ENCODE data around the gene SOX18.

The SOX18 gene

DNA sequence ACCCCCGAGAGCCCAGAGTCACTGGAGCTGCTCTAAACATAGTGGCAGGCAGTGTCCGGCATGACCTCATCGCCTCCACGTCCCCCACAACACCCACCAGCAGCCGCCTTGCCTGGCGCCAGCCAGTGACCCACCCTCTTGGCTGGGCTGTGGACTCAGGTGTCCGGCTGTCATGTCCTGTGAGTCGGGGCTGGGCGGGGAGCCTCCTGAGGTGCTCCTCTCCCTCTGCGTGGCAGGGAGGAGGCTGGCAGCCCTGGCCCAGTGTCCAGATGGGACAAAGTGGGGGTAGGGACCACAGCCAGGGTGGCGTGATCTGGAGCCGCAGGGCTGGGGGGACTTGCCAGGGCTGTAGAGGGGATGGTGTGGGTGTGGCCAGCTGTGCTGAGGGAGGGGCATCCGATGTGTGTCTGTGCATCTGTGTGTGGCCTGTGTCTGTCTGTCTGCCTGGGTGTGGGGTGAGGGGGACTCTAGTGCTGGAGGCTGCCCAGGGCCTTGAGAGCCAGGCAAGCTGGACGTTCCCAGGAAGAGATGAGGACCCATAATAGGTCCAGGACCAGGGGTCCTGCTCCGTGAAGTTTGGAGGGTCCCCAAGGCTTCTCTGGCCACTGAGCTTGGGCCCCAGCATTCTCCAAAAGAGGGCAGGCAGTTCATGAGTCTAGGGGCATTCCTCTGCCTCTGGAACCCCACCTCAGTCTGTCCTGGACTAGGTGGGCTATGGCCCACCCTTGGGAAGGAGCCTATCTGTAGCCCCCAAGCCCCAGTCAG lies 2.3 kb upstream of the SOX18 start:
- no peak for DNase-seq

GRCh38 chr20:64051033-64051452 lies 1.6 kb upstream of the SOX18 start:
- no peak for DNase-seq

- DNase-seq = no peak
These were observed 1.0 kb upstream of the SOX18 start for GRCh38 chr20:64050261-64051032.

DNA sequence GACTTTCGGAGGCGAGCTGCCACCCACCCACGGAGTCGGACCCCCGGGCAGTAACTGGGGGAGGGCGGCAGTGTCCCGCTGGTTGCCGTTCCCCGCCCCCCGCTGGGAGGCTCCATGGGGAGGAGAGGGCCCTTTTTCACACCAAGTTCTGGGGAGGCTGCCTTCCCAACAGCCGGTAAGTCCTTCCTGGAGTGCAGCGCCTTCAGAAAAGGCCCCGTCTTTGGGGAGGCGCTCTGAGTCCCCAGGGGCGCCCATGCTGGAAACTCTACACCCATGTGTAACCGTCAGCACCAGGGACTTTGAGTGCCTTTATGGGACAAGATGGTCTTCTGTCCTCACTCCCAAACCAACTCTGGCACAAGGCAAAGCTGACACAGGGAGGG lies 430 bp upstream of the SOX18 start:
- no peak for DNase-seq

DNA sequence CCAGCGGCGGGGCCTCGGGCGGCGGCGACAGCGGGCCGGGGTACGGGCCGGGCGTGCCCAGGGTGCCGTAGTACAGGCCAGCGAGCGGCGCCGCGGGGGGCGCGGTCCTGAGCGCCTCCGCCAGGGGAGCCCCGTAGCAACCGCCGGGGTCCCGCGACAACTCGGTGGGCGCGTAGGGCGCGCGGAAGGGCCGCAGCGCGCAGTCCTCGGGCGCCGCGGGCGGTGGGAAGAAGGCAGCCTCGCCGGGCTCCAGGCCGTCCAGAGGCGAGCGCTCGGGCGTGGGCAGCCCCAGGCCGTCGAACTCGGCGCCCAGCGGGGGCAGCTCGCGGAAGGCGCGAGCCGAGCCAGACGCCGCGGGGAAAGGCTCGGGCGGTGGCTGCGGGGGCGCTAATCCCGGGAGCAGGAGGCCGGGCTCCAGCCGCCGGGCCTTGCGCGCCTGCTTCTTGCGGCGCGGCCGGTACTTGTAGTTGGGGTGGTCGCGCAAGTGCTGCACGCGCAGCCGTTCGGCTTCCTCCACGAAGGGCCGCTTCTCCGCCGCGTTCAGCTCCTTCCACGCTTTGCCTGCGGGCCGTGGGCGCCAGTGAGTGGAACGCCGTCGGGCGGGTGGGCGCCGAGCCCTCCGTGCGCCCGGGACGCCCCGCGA lies 916 bp downstream of the SOX18 start:
- no peak for DNase-seq

DNA sequence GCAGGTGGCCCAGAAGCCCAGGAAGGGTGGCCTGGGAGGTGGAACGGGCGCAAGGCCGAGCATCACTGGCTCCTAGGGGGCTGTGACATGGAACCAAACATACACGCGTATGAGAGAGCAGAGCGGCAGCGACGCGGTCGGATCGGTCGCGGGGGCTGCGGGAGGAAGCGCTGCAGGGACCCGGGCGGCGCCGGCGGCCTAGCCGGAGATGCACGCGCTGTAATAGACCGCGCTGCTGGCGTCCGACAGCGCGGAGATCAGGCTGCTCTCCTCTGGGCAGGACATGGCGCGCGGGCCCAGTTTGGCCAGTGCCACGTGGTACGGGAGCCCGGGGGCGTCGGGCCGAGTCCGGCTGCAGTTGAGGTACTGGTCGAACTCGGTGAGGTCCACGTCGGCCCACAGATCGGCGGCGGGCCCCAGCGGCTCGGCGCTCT lies 1.5 kb downstream of the SOX18 start:
- no peak for DNase-seq

GRCh38 chr20:64047046-64047389 lies 2.4 kb downstream of the SOX18 start:
- no peak for DNase-seq

DNA sequence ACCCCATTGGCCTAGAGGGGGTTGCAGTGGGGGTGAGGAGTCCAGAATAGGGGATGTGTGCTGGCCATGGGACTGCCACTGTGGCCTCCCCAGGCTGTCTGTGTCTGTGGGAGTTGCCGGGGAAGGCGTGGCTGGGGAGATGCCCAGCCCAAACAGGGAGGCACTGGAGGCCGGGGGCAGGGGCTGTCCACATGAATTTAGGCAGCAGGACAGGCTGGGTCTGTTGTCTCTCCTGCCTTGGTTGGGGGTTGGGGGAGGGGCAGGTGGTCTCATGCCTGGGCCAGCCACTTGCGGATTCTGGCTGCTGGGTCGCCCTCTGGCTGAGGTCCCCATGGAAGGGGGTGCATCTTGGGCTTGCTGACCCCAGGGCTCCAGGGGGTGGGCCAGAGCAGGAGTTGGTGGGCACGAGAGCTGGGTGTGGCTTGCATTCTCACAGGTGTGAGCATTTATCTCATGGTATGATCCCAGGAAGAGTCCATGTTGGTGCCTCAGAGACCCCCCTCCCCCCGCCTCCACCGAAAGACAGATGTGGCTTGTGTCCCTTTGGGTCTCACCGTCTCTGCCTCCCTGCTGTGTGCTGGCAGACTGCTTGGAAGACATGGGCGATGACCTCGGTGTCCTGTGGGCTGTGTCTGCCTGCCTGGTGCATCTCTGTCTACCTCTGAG lies 4.0 kb downstream of the SOX18 start:
- no peak for DNase-seq

DNA sequence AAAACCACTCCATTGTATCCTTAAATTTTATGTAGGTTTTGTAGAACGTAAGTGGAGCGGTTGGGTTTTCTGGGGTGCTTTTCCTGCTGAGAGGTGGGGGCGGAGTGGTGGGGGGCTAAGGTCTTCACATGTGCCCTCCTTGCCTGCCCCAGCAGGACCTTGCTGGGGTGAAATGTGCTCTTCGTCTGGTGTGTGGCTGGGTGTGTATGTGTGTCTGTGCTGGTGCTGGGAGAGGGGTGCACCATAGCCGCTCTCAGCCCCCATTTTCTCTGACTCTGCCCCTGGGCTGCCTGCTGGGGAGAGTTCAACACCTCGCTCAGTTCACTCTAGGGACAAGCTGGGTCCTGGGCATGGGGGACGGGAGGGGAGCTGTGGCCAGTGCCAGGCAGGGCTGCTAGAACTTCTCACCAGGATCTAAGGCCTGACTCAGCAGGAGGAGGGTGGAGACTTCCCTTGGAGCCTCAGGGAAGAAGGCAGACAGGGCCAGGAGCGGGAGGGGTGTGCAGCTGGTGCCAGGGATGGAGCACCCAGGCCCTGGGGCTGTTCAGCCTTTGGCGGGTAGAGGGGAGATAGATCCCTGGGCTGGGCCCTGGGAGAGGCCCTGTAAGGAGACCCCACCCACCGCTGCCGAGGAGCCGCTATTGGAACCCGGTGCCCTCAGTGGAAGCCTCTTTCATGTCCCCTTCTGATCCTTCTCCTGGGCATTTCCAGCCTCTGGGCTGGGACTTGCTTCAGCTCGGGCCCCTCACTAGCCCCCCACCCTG lies 4.8 kb downstream of the SOX18 start:
- DNase-seq = no peak

DNA sequence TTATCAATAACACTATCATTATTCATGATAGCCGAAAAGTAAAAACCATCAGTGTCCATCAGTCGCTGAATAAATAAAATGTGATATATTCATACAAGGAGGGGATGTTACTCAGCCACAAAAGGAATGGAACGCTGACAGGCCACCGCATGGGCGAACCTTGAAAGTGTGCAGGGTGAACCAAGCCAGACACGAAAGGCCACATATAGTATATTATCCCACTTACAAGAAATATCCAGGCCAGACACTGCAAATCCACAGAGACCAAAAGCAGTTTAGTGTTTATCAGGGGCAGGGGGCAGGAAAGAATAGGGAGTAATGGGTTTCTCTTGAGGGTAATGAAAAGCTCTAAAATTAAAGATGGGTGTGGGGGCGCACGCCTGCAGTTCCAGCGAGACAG lies 5.7 kb downstream of the SOX18 start:
- no peak for DNase-seq

- no peak for DNase-seq
These were observed 7.2 kb downstream of the SOX18 start for GRCh38 chr20:64042054-64042781.

GRCh38 chr20:64041781-64042053 lies 7.7 kb downstream of the SOX18 start:
- no peak for DNase-seq

DNA sequence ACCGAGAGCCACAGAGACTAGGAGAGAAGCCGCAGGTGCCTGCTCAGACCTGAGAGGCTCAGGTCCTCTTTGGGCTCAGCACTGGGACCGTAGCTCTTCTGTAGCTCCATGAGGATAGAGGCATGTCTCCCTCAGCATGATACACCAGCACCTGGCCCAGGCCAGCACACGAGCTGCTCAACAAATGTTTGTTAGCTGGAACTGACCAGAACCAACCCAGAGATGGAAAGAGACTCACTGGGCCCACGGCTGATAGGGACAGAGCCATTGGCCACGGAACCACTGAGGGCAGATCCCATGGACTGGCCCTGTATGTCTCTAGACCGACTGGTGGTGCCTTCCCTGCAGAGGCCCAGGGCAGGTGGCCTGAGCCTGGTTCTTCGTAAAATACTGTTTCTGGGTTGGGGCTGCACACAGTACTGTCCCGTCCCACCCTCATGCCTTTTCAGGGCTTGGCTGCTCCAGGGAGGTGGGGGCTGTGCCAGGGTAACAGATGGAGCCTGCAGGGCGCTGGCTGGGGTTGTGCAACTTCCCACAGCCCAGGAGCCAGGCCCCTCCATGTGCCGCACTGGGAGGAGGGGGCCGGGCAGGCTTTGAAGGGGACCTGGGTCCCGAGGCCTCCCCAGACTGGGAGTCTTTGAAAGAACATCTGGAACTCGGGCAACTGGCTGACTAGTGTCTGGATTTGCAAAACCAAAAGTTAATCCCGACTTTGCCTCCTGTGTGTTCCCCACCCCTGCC lies 8.2 kb downstream of the SOX18 start:
- peak; percentile 66 for DNase-seq

DNA sequence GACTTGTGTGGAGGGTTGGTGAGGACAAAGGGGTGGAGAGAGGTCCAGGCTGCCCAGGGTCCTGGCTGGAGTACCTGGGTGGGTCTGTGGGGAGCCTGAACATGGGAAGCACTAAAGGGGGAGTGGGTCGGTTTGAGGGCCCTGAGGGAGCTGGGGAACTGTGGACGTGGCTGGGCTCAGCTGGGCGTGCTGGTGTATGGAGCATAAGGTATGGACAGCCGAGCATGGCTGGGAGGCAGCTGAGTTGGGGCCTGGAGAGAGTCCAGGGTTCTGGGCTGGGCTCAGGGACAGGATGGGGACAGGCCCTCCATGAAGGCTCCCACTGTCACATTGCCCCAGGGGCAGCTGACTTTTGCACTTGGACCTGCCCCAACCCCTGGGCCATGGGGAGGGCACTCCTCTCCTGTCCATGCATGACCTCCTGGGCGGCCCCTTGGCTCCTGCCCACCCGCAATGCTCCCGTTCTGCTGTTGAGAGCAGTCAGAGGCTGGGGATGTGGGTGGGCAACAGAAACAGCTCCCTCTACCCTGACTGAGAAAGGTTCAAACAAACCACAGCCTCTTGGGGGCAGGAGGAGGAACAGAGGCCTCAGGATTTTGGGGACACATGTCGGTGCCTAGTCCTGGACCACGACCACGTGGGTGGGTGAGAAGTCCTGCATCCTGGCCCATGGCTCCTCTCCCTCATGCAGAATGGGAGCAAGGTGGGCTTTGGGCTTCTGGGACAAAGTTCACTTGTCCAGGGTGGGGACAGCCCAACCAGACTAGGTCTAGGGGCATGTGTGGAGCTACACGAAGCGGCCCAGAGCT lies 9.0 kb downstream of the SOX18 start:
- DNase-seq = no peak

GRCh38 chr20:64039293-64040160 lies 9.9 kb downstream of the SOX18 start:
- DNase-seq = no peak

GRCh38 chr20:64038565-64039292 lies 10.7 kb downstream of the SOX18 start:
- peak; percentile 26 for DNase-seq

DNA sequence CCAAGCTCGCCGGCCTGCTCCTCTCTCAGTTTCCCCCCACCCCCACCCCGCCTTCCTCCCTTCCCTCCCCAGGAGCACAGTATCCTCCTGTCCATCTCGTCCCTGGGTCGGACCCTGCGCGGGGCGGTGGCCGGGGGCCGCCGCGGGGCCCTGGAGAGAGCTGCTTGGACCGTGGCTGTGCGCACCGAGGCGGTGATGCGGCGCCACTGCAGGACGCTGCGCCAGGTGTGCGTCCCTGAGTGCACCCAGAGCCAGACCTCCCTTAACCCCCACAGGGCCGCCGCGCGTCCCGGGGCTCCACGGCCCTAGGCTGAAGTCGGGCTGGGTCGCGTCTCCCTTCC lies 11.2 kb downstream of the SOX18 start:
- DNase-seq = no peak

DNA sequence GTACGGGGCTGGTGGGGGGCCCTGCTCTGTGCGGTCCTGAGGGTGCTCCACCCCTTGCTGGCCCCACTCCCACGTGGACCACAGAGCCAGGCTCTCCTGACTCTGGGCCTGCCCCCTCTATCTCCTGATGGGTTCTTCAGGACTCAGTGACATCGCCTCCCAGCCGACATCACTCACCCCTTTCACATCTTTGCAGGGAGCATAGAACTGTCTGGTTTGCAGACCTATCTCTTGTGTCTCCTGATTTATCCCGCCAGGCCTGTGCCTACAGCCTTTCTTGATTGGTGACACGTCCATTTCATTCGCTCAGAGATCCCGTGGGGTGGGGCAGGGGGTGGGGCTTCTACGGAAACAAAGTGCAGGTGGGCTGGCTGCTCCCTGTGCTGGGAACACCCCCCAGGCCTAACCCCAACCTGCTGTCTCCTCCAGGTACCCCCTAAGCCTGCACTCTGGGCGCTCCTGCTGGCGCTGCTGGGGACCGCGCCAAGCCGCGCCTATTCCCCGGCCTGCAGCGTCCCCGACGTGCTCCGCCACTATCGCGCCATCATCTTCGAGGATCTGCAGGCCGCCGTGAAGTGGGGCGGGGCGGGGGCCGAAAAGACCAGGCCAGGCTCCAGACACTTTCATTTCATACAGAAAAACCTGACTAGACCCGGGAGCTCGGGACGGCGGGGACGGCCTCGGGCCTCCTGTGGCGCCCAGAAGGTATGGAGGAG lies 11.8 kb downstream of the SOX18 start:
- no peak for DNase-seq

DNA sequence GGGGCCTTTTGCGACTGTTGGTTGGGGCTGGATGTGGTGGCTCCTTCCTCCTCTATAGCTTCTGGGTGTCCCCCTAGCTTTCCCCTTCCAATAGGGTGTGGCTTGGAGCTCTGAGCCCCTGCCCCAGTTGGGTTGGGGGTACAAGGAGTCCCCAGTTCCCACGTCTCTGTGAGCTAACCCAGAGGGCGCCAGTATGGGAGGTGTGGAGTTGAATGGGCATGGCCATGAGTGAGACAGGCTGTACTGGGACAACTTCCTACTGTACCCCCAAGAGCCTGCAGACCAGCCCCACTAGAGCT lies 12.3 kb downstream of the SOX18 start:
- no peak for DNase-seq
